ENCODE measurements around the gene LRRC9.
A peak's percentile ranks its signal among the peaks of the same experiment; 100 is the strongest.

Gene LRRC9

GRCh38 chr14:59919570-59920377 is at the start of gene LRRC9:
TSS of gene LRRC9 (plus strand) at chr14:59920144.
- Histone ChIP-seq H3K27me3 (ENCODE audit: control insufficient read depth in 1 of 2, insufficient read depth in 2 of 2, low read length in 2 of 2) (peaks cover 12 to 17% of the 10 kb centered on the region in 2 donors), H3K9me3 (ENCODE audit: control insufficient read depth in 2 of 2, low read length in 2 of 2) (peaks cover 0 to 3% of the 10 kb centered on the region in 2 donors), H3K4me1 (ENCODE audit: control insufficient read depth, insufficient read depth, low read length) (peaks cover 4% of the 10 kb centered on the region), H3K9ac (ENCODE audit: low read length in 2 of 2) (no peak within 1 kb of the TSS), H3K4me3 (ENCODE audit: low read length in 2 of 2) (peak within 1 kb of the TSS; percentile 58 to 64), H3K27ac (ENCODE audit: low read length) (no peak within 1 kb of the TSS), H3K36me3 (ENCODE audit: control insufficient read depth in 2 of 2, insufficient read depth in 2 of 2, low read length in 2 of 2) (no peaks in the 10 kb centered on the region)

DNA sequence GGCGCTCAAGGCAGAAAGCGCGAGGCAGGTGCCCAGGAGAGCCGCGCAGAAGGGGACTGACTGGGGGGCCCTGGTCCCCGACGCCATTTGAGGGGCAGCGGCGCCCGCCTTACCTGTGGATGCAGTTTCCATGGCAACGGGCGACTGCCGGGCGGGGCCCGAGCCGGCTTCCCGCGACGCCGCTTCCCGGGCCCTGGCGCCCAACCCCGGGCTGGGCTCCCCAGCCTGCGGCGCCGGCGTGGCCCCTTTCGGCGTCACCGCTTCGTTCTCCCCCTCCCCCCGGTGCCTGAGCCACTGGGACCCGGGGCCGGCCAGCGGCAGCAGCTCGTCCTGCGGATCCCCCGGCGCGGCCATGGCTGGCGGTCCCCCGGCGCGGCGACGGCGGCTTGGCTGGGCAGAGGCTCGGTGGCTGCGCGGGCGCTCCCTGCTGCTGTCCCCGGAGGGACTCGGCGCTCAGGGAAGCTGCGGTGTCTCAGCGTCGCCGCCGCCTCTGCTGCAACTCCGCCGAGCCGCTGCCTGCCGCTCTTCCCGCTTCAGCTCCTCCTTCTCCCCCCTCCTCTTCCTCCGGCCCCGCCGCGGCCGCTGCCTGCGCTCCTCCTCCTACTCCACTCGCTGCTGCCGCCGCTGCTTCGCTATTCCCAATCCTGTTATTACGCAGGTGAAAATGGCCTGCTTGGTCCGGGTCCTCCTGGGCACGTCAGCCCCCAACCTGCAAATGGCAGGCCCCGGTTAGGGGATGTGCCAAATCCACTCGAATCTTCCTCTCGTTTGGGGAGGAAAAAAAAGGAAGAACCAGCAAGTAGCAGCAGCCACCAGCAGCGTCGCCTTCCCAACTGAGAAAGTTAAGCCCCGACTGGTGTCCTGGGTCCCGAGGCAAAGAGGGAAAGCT is 49.4 kb upstream of the LRRC9 start, which contains the start of gene RTN1:
Gene RTN1 (minus strand): TSS at position 500 of the 889 bp plus-strand sequence. CDS start 146 bp downstream, at position 354.
- Histone ChIP-seq H3K27me3 (ENCODE audit: control insufficient read depth in 1 of 2, insufficient read depth in 2 of 2, low read length in 2 of 2) (peaks cover 13 to 29% of the 10 kb centered on the region in 2 donors), H3K9ac (ENCODE audit: low read length in 2 of 2) (peak within 1 kb of the TSS in 1 of 2 donors; percentile 14), H3K4me3 (ENCODE audit: low read length in 2 of 2) (peak within 1 kb of the TSS; percentile 73 to 75), H3K9me3 (ENCODE audit: control insufficient read depth in 2 of 2, low read length in 2 of 2) (no peaks in the 10 kb centered on the region), H3K4me1 (ENCODE audit: control insufficient read depth, insufficient read depth, low read length) (peaks cover 10% of the 10 kb centered on the region), H3K36me3 (ENCODE audit: control insufficient read depth in 2 of 2, insufficient read depth in 2 of 2, low read length in 2 of 2) (no peaks in the 10 kb centered on the region), H3K27ac (ENCODE audit: low read length) (no peak within 1 kb of the TSS)

DNA sequence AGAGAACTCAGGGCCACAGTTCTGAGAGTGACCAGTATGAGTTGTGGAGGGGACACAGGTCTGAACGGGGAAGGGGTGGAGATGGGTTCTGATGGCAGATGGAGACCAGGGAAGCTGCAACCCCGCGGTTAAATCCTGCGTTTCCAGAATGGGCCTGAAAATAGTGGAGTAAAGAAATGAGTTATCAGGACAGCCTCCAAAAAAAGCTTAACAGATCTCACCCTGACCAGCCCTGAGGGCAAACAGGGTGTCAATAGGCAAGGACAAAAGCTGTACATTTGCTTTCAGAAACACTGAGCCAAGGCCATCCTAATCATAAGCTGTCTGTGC is 48.8 kb upstream of the LRRC9 start:
- H3K27ac ChIP-seq (ENCODE audit: low read length), result no peak overlapping the region
- H3K36me3 ChIP-seq (ENCODE audit: control insufficient read depth in 2 of 2, insufficient read depth in 2 of 2, low read length in 2 of 2), result no peaks in the 10 kb centered on the region
- peak overlapping the region in 1 of 2 donors; percentile 14 for H3K9ac ChIP-seq (ENCODE audit: low read length in 2 of 2)
- peaks cover 13 to 29% of the 10 kb centered on the region in 2 donors for H3K27me3 ChIP-seq (ENCODE audit: control insufficient read depth in 1 of 2, insufficient read depth in 2 of 2, low read length in 2 of 2)
- peaks cover 10% of the 10 kb centered on the region for H3K4me1 ChIP-seq (ENCODE audit: control insufficient read depth, insufficient read depth, low read length)
- H3K4me3 ChIP-seq (ENCODE audit: low read length in 2 of 2), result peak overlapping the region; percentile 73 to 75
- H3K9me3 ChIP-seq (ENCODE audit: control insufficient read depth in 2 of 2, low read length in 2 of 2), result no peaks in the 10 kb centered on the region

DNA sequence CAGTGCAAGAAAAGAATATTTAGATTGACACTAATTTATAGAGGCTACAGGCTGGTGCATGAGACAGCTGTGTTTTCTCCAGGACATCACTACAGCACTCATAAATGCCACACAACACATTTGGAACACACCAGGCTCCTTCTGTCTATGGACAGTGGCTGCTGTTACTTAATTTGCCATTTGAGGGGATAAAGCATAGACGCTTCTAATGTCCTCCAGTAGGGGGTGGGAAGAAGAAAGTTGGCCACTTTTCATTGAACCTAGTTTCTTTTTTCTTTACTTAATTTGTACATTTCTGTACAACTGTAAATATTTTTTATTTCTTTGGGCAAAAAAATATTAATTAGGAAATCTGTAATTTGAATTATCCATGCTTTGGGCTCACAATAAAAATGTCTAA is 37.0 kb upstream of the LRRC9 start:
- Histone ChIP-seq H3K27me3 (ENCODE audit: control insufficient read depth in 1 of 2, insufficient read depth in 2 of 2, low read length in 2 of 2) (no peaks in the 10 kb centered on the region), H3K4me3 (ENCODE audit: low read length in 2 of 2) (no peak overlapping the region), H3K9me3 (ENCODE audit: control insufficient read depth in 2 of 2, low read length in 2 of 2) (no peaks in the 10 kb centered on the region), H3K27ac (ENCODE audit: low read length) (no peak overlapping the region), H3K9ac (ENCODE audit: low read length in 2 of 2) (no peak overlapping the region), H3K4me1 (ENCODE audit: control insufficient read depth, insufficient read depth, low read length) (no peaks in the 10 kb centered on the region), H3K36me3 (ENCODE audit: control insufficient read depth in 2 of 2, insufficient read depth in 2 of 2, low read length in 2 of 2) (no peaks in the 10 kb centered on the region)

GRCh38 chr14:59890676-59891075 is 29.3 kb upstream of the LRRC9 start:
- Histone ChIP-seq H3K27ac (ENCODE audit: low read length) (no peak overlapping the region), H3K9ac (ENCODE audit: low read length in 2 of 2) (no peak overlapping the region), H3K27me3 (ENCODE audit: control insufficient read depth in 1 of 2, insufficient read depth in 2 of 2, low read length in 2 of 2) (no peaks in the 10 kb centered on the region), H3K36me3 (ENCODE audit: control insufficient read depth in 2 of 2, insufficient read depth in 2 of 2, low read length in 2 of 2) (no peaks in the 10 kb centered on the region), H3K4me3 (ENCODE audit: low read length in 2 of 2) (no peak overlapping the region), H3K4me1 (ENCODE audit: control insufficient read depth, insufficient read depth, low read length) (no peaks in the 10 kb centered on the region), H3K9me3 (ENCODE audit: control insufficient read depth in 2 of 2, low read length in 2 of 2) (no peaks in the 10 kb centered on the region)

DNA sequence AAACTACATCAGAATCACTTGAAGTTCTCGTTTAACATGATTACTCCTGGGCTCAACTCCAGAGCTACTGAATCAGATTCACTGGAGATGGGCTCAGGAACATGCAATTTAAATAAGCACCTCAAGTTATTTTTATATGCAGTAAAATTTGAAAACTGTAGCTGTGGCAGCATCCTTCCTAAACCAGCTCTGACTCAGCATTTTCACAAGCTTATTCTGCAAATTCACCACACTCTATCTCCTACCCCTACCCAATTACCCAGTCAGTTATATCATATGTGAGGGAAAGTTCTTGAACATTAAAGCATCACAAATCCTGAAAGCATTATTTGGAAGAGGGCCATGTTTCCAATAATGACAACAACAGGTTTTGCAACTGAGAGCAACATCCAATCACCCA is 24.2 kb upstream of the LRRC9 start:
- Histone ChIP-seq H3K36me3 (ENCODE audit: control insufficient read depth in 2 of 2, insufficient read depth in 2 of 2, low read length in 2 of 2) (no peaks in the 10 kb centered on the region), H3K27ac (ENCODE audit: low read length) (no peak overlapping the region), H3K27me3 (ENCODE audit: control insufficient read depth in 1 of 2, insufficient read depth in 2 of 2, low read length in 2 of 2) (no peaks in the 10 kb centered on the region), H3K9me3 (ENCODE audit: control insufficient read depth in 2 of 2, low read length in 2 of 2) (no peaks in the 10 kb centered on the region), H3K4me3 (ENCODE audit: low read length in 2 of 2) (no peak overlapping the region), H3K9ac (ENCODE audit: low read length in 2 of 2) (no peak overlapping the region), H3K4me1 (ENCODE audit: control insufficient read depth, insufficient read depth, low read length) (no peaks in the 10 kb centered on the region)

DNA sequence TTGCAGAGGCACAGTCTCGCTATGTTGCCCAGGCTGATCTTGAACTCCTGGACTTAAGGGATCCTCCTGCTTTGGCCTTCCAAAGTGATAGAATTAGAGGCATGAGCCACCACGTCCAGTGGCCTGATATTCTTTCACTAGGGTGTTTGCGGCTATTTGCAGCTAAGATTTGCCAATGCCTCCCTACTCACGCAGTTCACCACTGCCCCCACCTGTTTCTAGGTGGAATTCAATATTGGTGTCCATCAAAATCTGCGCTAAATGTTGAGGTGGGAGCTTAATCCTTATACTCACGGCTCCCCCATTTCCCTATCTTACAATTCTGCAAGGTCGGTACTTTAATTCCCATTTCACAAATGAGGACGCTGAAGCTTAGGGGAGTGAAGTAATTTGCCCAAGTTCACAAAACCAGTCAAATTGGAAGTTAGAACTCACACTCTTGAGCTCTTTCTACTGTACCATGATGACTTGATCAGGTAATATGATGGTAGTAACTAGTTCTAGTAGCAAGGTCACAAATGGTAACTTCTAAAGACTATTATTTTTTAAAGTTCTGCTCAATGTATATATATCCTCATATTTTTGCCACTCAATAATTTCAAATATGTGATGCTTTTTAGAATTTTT is 22.1 kb upstream of the LRRC9 start:
- H3K4me3 ChIP-seq (ENCODE audit: low read length in 2 of 2), result no peak overlapping the region

GRCh38 chr14:59900556-59900955 is 19.4 kb upstream of the LRRC9 start:
- Histone ChIP-seq H3K9me3 (ENCODE audit: control insufficient read depth in 2 of 2, low read length in 2 of 2) (peaks cover 0 to 3% of the 10 kb centered on the region in 2 donors), H3K27me3 (ENCODE audit: control insufficient read depth in 1 of 2, insufficient read depth in 2 of 2, low read length in 2 of 2) (no peaks in the 10 kb centered on the region), H3K36me3 (ENCODE audit: control insufficient read depth in 2 of 2, insufficient read depth in 2 of 2, low read length in 2 of 2) (no peaks in the 10 kb centered on the region), H3K9ac (ENCODE audit: low read length in 2 of 2) (no peak overlapping the region), H3K4me1 (ENCODE audit: control insufficient read depth, insufficient read depth, low read length) (no peaks in the 10 kb centered on the region), H3K27ac (ENCODE audit: low read length) (no peak overlapping the region), H3K4me3 (ENCODE audit: low read length in 2 of 2) (no peak overlapping the region)

More for the DNA sequence above, 22.1 kb upstream of the LRRC9 start:
- H3K27me3 ChIP-seq (ENCODE audit: control insufficient read depth in 1 of 2, insufficient read depth in 2 of 2, low read length in 2 of 2), result no peaks in the 10 kb centered on the region
- H3K4me1 ChIP-seq (ENCODE audit: control insufficient read depth, insufficient read depth, low read length), result no peaks in the 10 kb centered on the region
- no peaks in the 10 kb centered on the region for H3K36me3 ChIP-seq (ENCODE audit: control insufficient read depth in 2 of 2, insufficient read depth in 2 of 2, low read length in 2 of 2)
- no peak overlapping the region for H3K27ac ChIP-seq (ENCODE audit: low read length)
- peaks cover 0 to 3% of the 10 kb centered on the region in 2 donors for H3K9me3 ChIP-seq (ENCODE audit: control insufficient read depth in 2 of 2, low read length in 2 of 2)
- no peak overlapping the region for H3K9ac ChIP-seq (ENCODE audit: low read length in 2 of 2)

DNA sequence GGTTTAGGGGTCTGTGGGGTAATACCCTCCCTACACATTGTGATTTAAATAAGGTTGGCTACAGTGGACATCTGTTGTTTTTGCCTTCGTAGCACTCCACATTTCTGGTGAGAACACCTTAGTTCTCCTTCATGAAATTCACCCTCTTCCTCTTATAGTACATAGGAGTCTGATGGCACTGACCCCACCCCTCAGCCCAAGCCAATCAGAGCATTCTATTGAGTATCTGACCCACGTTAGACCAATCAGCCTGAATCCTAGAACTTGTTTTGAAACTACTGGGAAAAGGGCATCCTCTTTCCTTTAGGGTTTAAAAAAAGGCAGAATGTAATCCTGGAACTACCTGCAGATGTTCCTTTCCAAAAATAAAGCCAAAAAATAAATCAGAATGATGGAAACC is 15.8 kb upstream of the LRRC9 start:
- no peaks in the 10 kb centered on the region for H3K27me3 ChIP-seq (ENCODE audit: control insufficient read depth in 1 of 2, insufficient read depth in 2 of 2, low read length in 2 of 2)

DNA sequence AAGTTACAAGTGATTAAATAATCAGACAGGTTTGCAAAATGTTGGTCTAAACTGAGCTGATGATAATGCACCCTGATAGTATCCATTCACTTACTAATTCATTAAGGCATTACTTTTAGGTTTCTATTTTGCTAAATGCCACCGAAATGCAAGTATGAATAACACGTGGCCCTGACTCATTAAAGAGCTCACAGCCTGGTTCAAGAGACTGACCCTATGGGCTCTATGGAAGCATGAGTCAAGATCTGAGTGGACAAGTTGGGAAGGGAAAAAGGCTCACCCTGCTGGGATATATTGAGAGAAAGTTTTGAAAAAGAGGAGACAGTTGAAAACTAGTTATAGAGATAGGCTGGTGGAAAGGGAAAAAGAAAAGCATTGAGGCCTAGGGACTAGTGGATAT is 14.8 kb upstream of the LRRC9 start:
- no peak overlapping the region for H3K9ac ChIP-seq (ENCODE audit: low read length in 2 of 2)
- no peaks in the 10 kb centered on the region for H3K36me3 ChIP-seq (ENCODE audit: control insufficient read depth in 2 of 2, insufficient read depth in 2 of 2, low read length in 2 of 2)
- H3K4me3 ChIP-seq (ENCODE audit: low read length in 2 of 2), result no peak overlapping the region
- H3K9me3 ChIP-seq (ENCODE audit: control insufficient read depth in 2 of 2, low read length in 2 of 2), result peaks cover 0 to 3% of the 10 kb centered on the region in 2 donors
- no peaks in the 10 kb centered on the region for H3K4me1 ChIP-seq (ENCODE audit: control insufficient read depth, insufficient read depth, low read length)
- H3K27ac ChIP-seq (ENCODE audit: low read length), result no peak overlapping the region
- H3K27me3 ChIP-seq (ENCODE audit: control insufficient read depth in 1 of 2, insufficient read depth in 2 of 2, low read length in 2 of 2), result no peaks in the 10 kb centered on the region

More for the DNA sequence above, 15.8 kb upstream of the LRRC9 start:
- Histone ChIP-seq H3K36me3 (ENCODE audit: control insufficient read depth in 2 of 2, insufficient read depth in 2 of 2, low read length in 2 of 2) (no peaks in the 10 kb centered on the region), H3K27ac (ENCODE audit: low read length) (no peak overlapping the region), H3K9me3 (ENCODE audit: control insufficient read depth in 2 of 2, low read length in 2 of 2) (peaks cover 0 to 3% of the 10 kb centered on the region in 2 donors), H3K4me3 (ENCODE audit: low read length in 2 of 2) (no peak overlapping the region), H3K9ac (ENCODE audit: low read length in 2 of 2) (no peak overlapping the region), H3K4me1 (ENCODE audit: control insufficient read depth, insufficient read depth, low read length) (no peaks in the 10 kb centered on the region)
